ENCODE data around the gene C1orf116. TPM values are rescaled to one million over a fixed set of nuclear protein-coding genes. Genes with fewer than 3 reads are reported as not detected.

The C1orf116 gene
- 19.3 and 29.2 TPM in 2 replicates for total RNA-seq

DNA sequence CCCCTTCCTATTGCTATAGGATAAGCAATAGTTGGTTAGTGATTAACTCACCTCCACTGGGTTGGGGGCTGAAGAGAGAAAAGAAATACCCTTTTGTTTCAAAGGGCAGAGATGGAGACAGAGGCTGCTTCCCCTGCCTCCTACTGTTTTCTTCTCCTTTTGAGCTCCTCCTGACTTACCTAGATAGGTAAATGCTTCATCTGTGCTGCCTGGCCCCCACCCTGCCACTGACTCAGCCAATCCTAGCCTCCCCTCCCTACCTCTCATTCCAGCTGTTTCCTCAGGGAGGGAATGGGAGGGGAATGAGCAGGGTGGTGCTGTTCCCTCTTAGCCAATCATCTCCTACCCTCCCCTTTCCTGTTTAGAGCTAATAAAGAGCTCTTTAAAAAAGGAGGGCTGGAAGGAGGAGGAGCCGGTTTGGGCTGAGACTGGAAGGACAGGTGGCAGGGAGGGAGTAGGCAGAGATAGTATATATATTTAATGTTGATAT is at the start of gene C1orf116:
Gene C1orf116 (minus strand): TSS at position 229 of the 490 bp plus-strand sequence. CDS start 5,158 bp downstream, outside the sequence.

DNA sequence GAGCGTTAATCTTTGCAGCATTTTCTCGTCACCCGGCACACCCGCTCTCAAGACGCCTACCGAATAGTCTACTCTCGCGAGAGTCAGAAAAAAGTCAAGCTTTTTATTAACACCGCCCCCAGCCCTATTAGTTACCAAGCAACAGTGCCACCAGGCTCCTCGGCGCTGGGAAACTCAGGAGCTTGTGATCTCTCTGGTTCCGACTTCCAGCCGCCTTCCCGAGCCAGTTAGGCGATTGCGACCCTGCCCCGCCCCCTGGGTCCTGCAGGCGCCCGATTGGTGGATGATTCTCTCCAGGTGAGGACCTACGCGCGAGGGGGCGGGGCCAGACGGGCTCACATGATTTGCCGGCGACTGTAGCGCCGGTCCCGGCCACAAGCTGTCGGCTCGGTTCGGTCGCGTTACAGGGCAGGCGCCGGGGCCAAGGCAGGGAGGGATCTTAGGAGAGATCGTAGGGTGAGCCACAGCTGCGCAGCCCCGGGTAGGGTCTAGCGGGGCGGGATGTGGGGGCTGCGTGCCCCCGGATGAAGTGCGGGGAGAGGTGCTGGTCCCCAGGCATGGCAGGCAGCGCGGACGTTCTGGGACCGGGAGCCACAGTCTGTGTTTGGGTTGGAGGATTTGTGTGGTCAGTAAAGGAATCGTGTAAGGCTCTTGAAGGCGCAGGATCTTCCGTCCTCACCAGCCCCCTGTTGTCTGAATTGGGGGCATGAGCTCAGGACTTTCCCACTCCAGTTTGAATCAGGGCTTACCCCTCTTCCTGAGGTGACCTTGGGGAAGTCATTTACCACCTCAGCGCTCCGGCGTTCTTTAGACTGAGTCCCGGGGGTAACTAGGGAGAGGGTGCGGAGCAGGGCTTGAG is 20.6 kb upstream of the C1orf116 start, which contains the start of gene PFKFB2:
Gene PFKFB2 (plus strand): TSS at position 365 of the 859 bp plus-strand sequence. CDS start 1,443 bp downstream, outside the sequence.

DNA sequence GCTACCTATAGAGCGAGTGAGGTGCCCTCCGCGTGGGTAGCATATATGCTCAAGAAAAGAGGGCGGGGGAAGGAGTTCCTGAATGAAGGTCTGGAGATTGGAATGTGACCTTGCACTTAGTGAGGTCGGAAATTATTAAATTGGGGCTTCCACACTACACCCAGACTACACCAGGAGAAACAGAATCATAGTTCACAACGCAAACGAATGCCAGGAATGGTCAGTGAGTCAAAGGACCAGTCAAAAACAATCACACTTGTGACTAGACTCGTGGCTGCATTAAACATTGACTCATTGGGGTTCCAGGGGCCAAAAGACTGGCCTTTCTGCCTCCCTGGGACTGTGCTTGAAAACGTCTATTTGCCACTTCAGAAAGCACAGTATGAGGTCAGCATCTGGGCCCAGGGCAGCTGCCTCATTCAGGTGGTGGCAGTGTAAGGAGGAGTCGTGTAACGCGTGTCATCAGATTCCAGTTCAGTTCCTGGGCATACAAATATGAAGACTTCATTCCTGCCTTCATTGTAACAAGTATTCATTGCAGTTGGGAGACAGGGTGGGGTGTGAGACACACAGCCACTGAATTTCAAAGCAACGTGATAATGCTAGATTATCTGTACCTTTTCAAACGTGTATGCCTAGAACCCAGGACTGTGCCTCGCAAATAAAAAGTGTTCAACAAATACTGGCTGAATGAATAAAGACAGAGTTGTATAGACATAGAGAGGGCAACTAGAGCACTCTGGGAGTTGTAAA is 18.8 kb upstream of the C1orf116 start, which contains the start of gene YOD1:
Gene YOD1 (minus strand): TSS at position 18 of the 753 bp plus-strand sequence. CDS start 178 bp downstream, outside the sequence.

DNA sequence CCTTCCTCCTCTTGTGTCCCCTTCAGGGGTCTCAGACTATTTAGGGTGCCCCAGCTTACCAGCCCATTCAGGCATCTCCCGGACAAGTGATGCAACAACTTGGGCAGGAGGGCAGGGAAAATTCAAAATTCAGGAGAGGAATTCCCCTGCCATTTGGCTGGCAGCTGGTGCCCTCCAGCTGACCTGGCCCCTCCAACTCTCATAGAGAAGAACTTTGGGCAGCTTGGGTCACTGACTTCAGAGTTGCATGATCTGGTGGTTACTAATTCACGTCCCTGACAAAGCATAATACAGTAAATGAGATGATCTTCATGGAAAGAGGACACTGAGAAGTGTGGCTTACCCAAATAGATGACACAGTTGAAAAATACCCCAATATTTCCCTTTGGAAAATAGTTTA is 62.1 kb downstream of the C1orf116 start, which contains the start of gene FCAMR:
Gene FCAMR (minus strand): TSS at position 15 of the 400 bp plus-strand sequence. CDS start 335 bp downstream, outside the sequence.

Other genes starting within 250 kb of the C1orf116 start
- gene IL20, start 167.1 kb downstream of the C1orf116 start, total RNA-seq: 0.72 TPM in 1 of 2 replicates, not detected in the other
- gene IL24, start 135.3 kb downstream of the C1orf116 start, total RNA-seq: 1.9 TPM in 1 of 2 replicates, not detected in the other
- gene FCMR, start 110.8 kb downstream of the C1orf116 start, total RNA-seq: under 0.01 TPM in 1 of 2 replicates, not detected in the other
- 1.2 TPM in 1 of 2 replicates, not detected in the other for gene PIGR, start 86.3 kb downstream of the C1orf116 start, total RNA-seq
- 0.24 TPM in 1 of 2 replicates, not detected in the other for gene FCAMR, start 62.3 kb downstream of the C1orf116 start, total RNA-seq
- gene YOD1, start 18.5 kb upstream of the C1orf116 start, total RNA-seq: 11.1 and 13.9 TPM in 2 replicates
- 25.1 and 38.6 TPM in 2 replicates for gene PFKFB2, start 20.5 kb upstream of the C1orf116 start, total RNA-seq
- gene C4BPB, start 56.1 kb upstream of the C1orf116 start, total RNA-seq: not detected in 2 replicates
- not detected in 2 replicates for gene C4BPA, start 71.5 kb upstream of the C1orf116 start, total RNA-seq